HepG2 (cell line): ENCODE measurements around the gene RABGAP1L. TPM values are rescaled to one million over a fixed set of nuclear protein-coding genes. Genes with fewer than 3 reads are reported as not detected.
A peak's percentile ranks its signal among the peaks of the same experiment; 100 is the strongest.

ENCODE experiments used
- ARNTL ChIP-seq: sonication (generic); formaldehyde crosslinking; IDR thresholded peaks from 2 replicates; pipeline ENCODE4 v1.4.0; 2020; ENCODE audit warnings: mild to moderate bottlenecking, missing genetic modification reagents
- HDAC6 ChIP-seq: fragments of 200-600 bp; sonication (generic); IDR thresholded peaks from 2 replicates; pipeline ENCODE4 v1.7.0; 2017; ENCODE audit warnings: mild to moderate bottlenecking, antibody characterized with exemption, low read length, low read depth
- HNRNPUL1 ChIP-seq: fragments of 200-400 bp; formaldehyde crosslinking; IDR thresholded peaks from 2 replicates; pipeline ENCODE4 v1.6.1; 2017; ENCODE audit warnings: low read depth, mild to moderate bottlenecking, low read length, moderate library complexity
- MEIS2 ChIP-seq: sonication (generic); formaldehyde crosslinking; IDR thresholded peaks from 2 replicates; pipeline ENCODE4 v1.9.0; 2021; ENCODE audit warnings: mild to moderate bottlenecking, missing genetic modification reagents
- MTA3 ChIP-seq: sonication (generic); formaldehyde crosslinking; IDR thresholded peaks from 2 replicates; pipeline ENCODE4 v1.4.0; 2020; ENCODE audit warnings: missing genetic modification reagents
- NCOA5 ChIP-seq: sonication (generic); formaldehyde crosslinking; IDR thresholded peaks from 2 replicates; pipeline ENCODE4 v1.4.0; 2020; ENCODE audit warnings: missing genetic modification reagents
- NFIB ChIP-seq: sonication (generic); formaldehyde crosslinking; IDR thresholded peaks from 2 replicates; pipeline ENCODE4 v1.9.0; 2021; ENCODE audit warnings: missing genetic modification reagents, mild to moderate bottlenecking, borderline replicate concordance
- PHB2 ChIP-seq: fragments of 450-650 bp; IDR thresholded peaks from 2 replicates; pipeline ENCODE4 v1.6.1; 2018; ENCODE audit not compliant: partially characterized antibody
- RBAK ChIP-seq: sonication (generic); formaldehyde crosslinking; IDR thresholded peaks from 2 replicates; pipeline ENCODE4 v1.5.1; 2020; ENCODE audit warnings: mild to moderate bottlenecking, missing genetic modification reagents
- ZNF530 ChIP-seq: sonication (generic); formaldehyde crosslinking; IDR thresholded peaks from 2 replicates; pipeline ENCODE4 v1.5.0; 2020; ENCODE audit warnings: low read depth, mild to moderate bottlenecking, missing genetic modification reagents
- ZNF781 ChIP-seq: sonication (generic); formaldehyde crosslinking; IDR thresholded peaks from 2 replicates; pipeline ENCODE4 v1.5.1; 2020; ENCODE audit warnings: borderline replicate concordance, mild to moderate bottlenecking, missing genetic modification reagents; ENCODE audit errors: not compliant biosample characterization
- ZSCAN25 ChIP-seq: sonication (generic); formaldehyde crosslinking; IDR thresholded peaks from 2 replicates; pipeline ENCODE4 v1.8.0; 2022; ENCODE audit warnings: mild to moderate bottlenecking, missing genetic modification reagents
- polyA plus RNA-seq, 8 experiments: library from polyadenylated mRNA; depleted of rRNA in 3 of 8; stranded (reverse) in 7 of 8; unstranded in 1 of 8; fragments of >200 nt; fragmentation: Illumina TruSeq in 4 of 8; extraction: Trizol in 4 of 8; gene quantifications; 2 replicates each; pipeline versions ENCODE4 v1.2.1 to v1.2.3, GENCODE V29; 2011 to 2016; ENCODE audit warnings: low read depth in 4 of 8, missing spikeins in 1 of 8, mixed read lengths in 1 of 8; ENCODE audit not compliant: insufficient read depth in 1 of 8
- total RNA-seq, 5 experiments: library from RNA; depleted of rRNA; stranded (reverse); fragments of >200 nt; fragmentation: Illumina TruSeq; extraction: Trizol; gene quantifications; 2 replicates each; pipeline ENCODE4 v1.2.3, GENCODE V29; 2016; ENCODE audit warnings: low read depth in 1 of 5
- TF ChIP-seq, protein P1 (sequence below): sonication (generic); formaldehyde crosslinking; IDR thresholded peaks from 2 replicates; pipeline ENCODE4 v1.4.0; 2020; ENCODE audit warnings: mild to moderate bottlenecking, missing genetic modification reagents, borderline replicate concordance
- TF ChIP-seq, protein P2 (sequence below): sonication (generic); formaldehyde crosslinking; IDR thresholded peaks from 2 replicates; pipeline ENCODE4 v1.8.1; 2023; ENCODE audit warnings: missing genetic modification reagents, inconsistent platforms, borderline replicate concordance
- TF ChIP-seq, protein P3 (sequence below): sonication (generic); formaldehyde crosslinking; IDR thresholded peaks from 2 replicates; pipeline ENCODE4 v1.5.1; 2020; ENCODE audit warnings: missing genetic modification reagents, mild to moderate bottlenecking, borderline replicate concordance
- TF ChIP-seq, protein P4 (sequence below): sonication (generic); formaldehyde crosslinking; IDR thresholded peaks from 2 replicates; pipeline ENCODE4 v1.4.0; 2020; ENCODE audit warnings: missing genetic modification reagents
- TF ChIP-seq, protein P5 (sequence below): sonication (generic); formaldehyde crosslinking; IDR thresholded peaks from 2 replicates; pipeline ENCODE4 v1.8.0; 2022; ENCODE audit warnings: mild to moderate bottlenecking, missing genetic modification reagents; ENCODE audit not compliant: insufficient replicate concordance

RABGAP1L gene
- total and polyA plus RNA-seq, 2 of the 13 experiments (the other 11 are each of a cell fraction or from before 2014, with no cell fraction given) = 7.9 to 22.6 TPM

DNA sequence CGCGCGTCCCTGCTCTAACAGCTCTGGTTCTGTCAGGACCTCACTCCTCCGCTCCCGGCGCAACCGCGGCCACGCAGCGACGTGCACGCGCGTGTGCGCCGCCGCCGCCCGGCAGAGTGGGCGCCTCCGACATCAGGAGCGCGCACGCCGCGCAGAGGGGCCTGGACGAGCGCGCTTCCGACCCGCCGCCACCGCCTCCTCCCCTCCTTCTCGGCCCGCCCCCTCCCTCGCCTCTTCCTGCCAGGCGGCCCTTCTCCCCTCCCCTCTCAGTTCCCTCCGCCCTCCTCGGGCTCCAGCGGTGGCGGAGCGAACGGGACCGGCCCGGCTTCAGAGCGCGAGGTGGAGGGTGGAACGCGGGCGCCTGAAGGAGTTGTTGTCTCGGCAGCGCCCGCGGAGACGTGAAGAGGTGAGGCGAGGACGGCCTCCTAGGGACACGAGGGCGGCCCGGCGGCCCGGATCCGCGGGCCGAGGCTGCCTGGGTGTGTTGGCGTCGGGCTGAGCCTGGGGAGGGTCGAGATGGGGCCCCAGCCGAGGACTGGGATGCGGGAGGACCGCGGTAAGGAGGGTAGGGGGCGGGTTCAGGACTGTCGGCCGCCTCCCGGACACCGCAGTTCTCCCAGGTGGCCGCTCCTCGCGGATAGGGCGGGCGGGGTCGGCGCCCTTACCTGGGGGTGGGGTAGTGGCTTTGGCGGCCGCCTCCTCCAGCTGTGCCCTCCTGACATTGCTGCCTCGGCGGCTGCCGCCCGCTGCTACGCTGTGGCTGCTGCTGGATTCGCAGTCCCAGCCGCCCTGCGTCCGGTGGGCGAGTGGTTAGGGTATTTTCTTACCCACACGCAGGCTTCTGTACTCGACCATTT is at the start of gene RABGAP1L (continued):
- TF ChIP-seq, protein P1, sequence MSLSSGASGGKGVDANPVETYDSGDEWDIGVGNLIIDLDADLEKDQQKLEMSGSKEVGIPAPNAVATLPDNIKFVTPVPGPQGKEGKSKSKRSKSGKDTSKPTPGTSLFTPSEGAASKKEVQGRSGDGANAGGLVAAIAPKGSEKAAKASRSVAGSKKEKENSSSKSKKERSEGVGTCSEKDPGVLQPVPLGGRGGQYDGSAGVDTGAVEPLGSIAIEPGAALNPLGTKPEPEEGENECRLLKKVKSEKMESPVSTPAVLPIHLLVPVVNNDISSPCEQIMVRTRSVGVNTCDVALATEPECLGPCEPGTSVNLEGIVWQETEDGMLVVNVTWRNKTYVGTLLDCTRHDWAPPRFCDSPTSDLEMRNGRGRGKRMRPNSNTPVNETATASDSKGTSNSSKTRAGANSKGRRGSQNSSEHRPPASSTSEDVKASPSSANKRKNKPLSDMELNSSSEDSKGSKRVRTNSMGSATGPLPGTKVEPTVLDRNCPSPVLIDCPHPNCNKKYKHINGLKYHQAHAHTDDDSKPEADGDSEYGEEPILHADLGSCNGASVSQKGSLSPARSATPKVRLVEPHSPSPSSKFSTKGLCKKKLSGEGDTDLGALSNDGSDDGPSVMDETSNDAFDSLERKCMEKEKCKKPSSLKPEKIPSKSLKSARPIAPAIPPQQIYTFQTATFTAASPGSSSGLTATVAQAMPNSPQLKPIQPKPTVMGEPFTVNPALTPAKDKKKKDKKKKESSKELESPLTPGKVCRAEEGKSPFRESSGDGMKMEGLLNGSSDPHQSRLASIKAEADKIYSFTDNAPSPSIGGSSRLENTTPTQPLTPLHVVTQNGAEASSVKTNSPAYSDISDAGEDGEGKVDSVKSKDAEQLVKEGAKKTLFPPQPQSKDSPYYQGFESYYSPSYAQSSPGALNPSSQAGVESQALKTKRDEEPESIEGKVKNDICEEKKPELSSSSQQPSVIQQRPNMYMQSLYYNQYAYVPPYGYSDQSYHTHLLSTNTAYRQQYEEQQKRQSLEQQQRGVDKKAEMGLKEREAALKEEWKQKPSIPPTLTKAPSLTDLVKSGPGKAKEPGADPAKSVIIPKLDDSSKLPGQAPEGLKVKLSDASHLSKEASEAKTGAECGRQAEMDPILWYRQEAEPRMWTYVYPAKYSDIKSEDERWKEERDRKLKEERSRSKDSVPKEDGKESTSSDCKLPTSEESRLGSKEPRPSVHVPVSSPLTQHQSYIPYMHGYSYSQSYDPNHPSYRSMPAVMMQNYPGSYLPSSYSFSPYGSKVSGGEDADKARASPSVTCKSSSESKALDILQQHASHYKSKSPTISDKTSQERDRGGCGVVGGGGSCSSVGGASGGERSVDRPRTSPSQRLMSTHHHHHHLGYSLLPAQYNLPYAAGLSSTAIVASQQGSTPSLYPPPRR (CRISPR knock-in tag) = no peak
- no peak for TF ChIP-seq RBAK (CRISPR knock-in tag)
- TF ChIP-seq, protein P2, sequence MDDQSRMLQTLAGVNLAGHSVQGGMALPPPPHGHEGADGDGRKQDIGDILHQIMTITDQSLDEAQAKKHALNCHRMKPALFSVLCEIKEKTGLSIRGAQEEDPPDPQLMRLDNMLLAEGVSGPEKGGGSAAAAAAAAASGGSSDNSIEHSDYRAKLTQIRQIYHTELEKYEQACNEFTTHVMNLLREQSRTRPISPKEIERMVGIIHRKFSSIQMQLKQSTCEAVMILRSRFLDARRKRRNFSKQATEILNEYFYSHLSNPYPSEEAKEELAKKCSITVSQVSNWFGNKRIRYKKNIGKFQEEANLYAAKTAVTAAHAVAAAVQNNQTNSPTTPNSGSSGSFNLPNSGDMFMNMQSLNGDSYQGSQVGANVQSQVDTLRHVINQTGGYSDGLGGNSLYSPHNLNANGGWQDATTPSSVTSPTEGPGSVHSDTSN (CRISPR knock-in tag) = peak; percentile 56; the same call in 1 of the 2 replicates
- TF ChIP-seq HDAC6 = no peak
- TF ChIP-seq MEIS2 (CRISPR knock-in tag) = peak; percentile 57
- 0 out of 2 replicates have a peak, but pooled peaks have one; percentile 32 for TF ChIP-seq HNRNPUL1
- TF ChIP-seq, protein P3, sequence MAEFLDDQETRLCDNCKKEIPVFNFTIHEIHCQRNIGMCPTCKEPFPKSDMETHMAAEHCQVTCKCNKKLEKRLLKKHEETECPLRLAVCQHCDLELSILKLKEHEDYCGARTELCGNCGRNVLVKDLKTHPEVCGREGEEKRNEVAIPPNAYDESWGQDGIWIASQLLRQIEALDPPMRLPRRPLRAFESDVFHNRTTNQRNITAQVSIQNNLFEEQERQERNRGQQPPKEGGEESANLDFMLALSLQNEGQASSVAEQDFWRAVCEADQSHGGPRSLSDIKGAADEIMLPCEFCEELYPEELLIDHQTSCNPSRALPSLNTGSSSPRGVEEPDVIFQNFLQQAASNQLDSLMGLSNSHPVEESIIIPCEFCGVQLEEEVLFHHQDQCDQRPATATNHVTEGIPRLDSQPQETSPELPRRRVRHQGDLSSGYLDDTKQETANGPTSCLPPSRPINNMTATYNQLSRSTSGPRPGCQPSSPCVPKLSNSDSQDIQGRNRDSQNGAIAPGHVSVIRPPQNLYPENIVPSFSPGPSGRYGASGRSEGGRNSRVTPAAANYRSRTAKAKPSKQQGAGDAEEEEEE (CRISPR knock-in tag) = no peak
- no peak for TF ChIP-seq ZNF781
- no peak for TF ChIP-seq NFIB (CRISPR knock-in tag)
- TF ChIP-seq NCOA5 (CRISPR knock-in tag) = no peak
- 0 out of 2 replicates have a peak, but pooled peaks have one; percentile 26 for TF ChIP-seq MTA3 (CRISPR knock-in tag)
- TF ChIP-seq, protein P4, sequence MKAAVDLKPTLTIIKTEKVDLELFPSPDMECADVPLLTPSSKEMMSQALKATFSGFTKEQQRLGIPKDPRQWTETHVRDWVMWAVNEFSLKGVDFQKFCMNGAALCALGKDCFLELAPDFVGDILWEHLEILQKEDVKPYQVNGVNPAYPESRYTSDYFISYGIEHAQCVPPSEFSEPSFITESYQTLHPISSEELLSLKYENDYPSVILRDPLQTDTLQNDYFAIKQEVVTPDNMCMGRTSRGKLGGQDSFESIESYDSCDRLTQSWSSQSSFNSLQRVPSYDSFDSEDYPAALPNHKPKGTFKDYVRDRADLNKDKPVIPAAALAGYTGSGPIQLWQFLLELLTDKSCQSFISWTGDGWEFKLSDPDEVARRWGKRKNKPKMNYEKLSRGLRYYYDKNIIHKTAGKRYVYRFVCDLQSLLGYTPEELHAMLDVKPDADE = peak; percentile 70; the same call in 1 of the 2 replicates
- no peak for TF ChIP-seq PHB2
- no peak for TF ChIP-seq ZNF530 (CRISPR knock-in tag)
- TF ChIP-seq, protein P5, sequence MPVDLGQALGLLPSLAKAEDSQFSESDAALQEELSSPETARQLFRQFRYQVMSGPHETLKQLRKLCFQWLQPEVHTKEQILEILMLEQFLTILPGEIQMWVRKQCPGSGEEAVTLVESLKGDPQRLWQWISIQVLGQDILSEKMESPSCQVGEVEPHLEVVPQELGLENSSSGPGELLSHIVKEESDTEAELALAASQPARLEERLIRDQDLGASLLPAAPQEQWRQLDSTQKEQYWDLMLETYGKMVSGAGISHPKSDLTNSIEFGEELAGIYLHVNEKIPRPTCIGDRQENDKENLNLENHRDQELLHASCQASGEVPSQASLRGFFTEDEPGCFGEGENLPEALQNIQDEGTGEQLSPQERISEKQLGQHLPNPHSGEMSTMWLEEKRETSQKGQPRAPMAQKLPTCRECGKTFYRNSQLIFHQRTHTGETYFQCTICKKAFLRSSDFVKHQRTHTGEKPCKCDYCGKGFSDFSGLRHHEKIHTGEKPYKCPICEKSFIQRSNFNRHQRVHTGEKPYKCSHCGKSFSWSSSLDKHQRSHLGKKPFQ (CRISPR knock-in tag) = peak; percentile 24
- no peak for TF ChIP-seq ARNTL
- TF ChIP-seq ZSCAN25 (CRISPR knock-in tag) = peak; percentile 78; the same call in 1 of the 2 replicates
